GM18526 (cell line): ENCODE measurements around the gene GDF7.

Experiments
- POLR2A ChIP-seq: IDR thresholded peaks from 3 replicates; pipeline ENCODE4 v1.6.1; 2011; ENCODE audit not compliant: insufficient read length; ENCODE audit errors: extremely low read depth

The GDF7 gene

GRCh38 chr2:20624884-20625485 lies 42.0 kb upstream of the GDF7 start:
- TF ChIP-seq POLR2A, result no peak

- no peak for TF ChIP-seq POLR2A
Measured at GRCh38 chr2:20625491-20626391, 41.2 kb upstream of the GDF7 start.

- TF ChIP-seq POLR2A, result no peak
Measured at GRCh38 chr2:20626392-20626697, 40.6 kb upstream of the GDF7 start.

- TF ChIP-seq POLR2A, result no peak
Measured at GRCh38 chr2:20626698-20627513, 40.0 kb upstream of the GDF7 start.

GRCh38 chr2:20627712-20628380 lies 39.1 kb upstream of the GDF7 start:
- no peak for TF ChIP-seq POLR2A

- TF ChIP-seq POLR2A, result no peak
Measured at GRCh38 chr2:20629181-20629580, 37.8 kb upstream of the GDF7 start.

GRCh38 chr2:20629581-20630171 lies 37.3 kb upstream of the GDF7 start:
- TF ChIP-seq POLR2A, result no peak

GRCh38 chr2:20630967-20631366 lies 36.0 kb upstream of the GDF7 start:
- TF ChIP-seq POLR2A, result no peak

GRCh38 chr2:20631617-20632307 lies 35.2 kb upstream of the GDF7 start:
- TF ChIP-seq POLR2A, result no peak

GRCh38 chr2:20632446-20632990 lies 34.4 kb upstream of the GDF7 start:
- TF ChIP-seq POLR2A, result no peak

GRCh38 chr2:20633001-20633400 lies 33.9 kb upstream of the GDF7 start:
- no peak for TF ChIP-seq POLR2A

- no peak for TF ChIP-seq POLR2A
Measured at GRCh38 chr2:20633794-20634506, 33.0 kb upstream of the GDF7 start.

- no peak for TF ChIP-seq POLR2A
Measured at GRCh38 chr2:20634507-20635112, 32.3 kb upstream of the GDF7 start.

GRCh38 chr2:20635113-20635510 lies 31.8 kb upstream of the GDF7 start:
- TF ChIP-seq POLR2A, result no peak
